ENCODE measurements around the gene TACC2. TPM values are rescaled to one million over a fixed set of nuclear protein-coding genes. Genes with fewer than 3 reads are reported as not detected.

The TACC2 gene
- total and polyA plus RNA-seq, 2 donors (not counting 3 experiments of a cell fraction or from before 2014, with no cell fraction given) = 14.4 to 46.2 TPM

- TF ChIP-seq FOS (IDR thresholded peaks at IDR 0.05; ENCODE audit: borderline replicate concordance, insufficient read depth, low read length) (no peak), MYC (IDR thresholded peaks at IDR 0.05; ENCODE audit: low read depth, low read length) (no peak), EZH2 (IDR thresholded peaks at IDR 0.05; ENCODE audit: borderline replicate concordance, low read depth, low read length, severe bottlenecking) (no peak)
- TF ChIP-seq, protein P1, sequence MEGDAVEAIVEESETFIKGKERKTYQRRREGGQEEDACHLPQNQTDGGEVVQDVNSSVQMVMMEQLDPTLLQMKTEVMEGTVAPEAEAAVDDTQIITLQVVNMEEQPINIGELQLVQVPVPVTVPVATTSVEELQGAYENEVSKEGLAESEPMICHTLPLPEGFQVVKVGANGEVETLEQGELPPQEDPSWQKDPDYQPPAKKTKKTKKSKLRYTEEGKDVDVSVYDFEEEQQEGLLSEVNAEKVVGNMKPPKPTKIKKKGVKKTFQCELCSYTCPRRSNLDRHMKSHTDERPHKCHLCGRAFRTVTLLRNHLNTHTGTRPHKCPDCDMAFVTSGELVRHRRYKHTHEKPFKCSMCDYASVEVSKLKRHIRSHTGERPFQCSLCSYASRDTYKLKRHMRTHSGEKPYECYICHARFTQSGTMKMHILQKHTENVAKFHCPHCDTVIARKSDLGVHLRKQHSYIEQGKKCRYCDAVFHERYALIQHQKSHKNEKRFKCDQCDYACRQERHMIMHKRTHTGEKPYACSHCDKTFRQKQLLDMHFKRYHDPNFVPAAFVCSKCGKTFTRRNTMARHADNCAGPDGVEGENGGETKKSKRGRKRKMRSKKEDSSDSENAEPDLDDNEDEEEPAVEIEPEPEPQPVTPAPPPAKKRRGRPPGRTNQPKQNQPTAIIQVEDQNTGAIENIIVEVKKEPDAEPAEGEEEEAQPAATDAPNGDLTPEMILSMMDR (IDR thresholded peaks at IDR 0.05; ENCODE audit: extremely low read depth in 1 of 2, insufficient read depth in 1 of 2, low read depth in 1 of 2, low read length in 2 of 2) = no peak
- TF ChIP-seq, protein P2, sequence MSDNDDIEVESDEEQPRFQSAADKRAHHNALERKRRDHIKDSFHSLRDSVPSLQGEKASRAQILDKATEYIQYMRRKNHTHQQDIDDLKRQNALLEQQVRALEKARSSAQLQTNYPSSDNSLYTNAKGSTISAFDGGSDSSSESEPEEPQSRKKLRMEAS (IDR thresholded peaks at IDR 0.05; ENCODE audit: insufficient read depth, insufficient read length) = no peak
- no peak for FAIRE-seq
These were observed 312.3 kb downstream of the TACC2 start for GRCh38 chr10:122301055-122301810.

More at GRCh38 chr10:122301055-122301810, 312.3 kb downstream of the TACC2 start:
- no peaks in the 10 kb centered on the region for H3K4me1 ChIP-seq (ENCODE audit: control insufficient read depth, extremely low read depth, insufficient read depth, low read length)
- H3K79me2 ChIP-seq (ENCODE audit: control insufficient read depth, insufficient read depth, low read length) = no peaks in the 10 kb centered on the region
- no TSS peak for BruUV-seq (replicated peaks)
- no peak overlapping the region for H3K9ac ChIP-seq (replicated peaks; ENCODE audit: extremely low read depth, insufficient read depth, low read length)
- peak overlapping the region; percentile 7 for H2AFZ ChIP-seq (ENCODE audit: low read depth, low read length)
- peak overlapping the region; percentile 20 for H3K27ac ChIP-seq (ENCODE audit: insufficient read depth, low read depth, low read length)
- H3K9me3 ChIP-seq (replicated peaks; ENCODE audit: control insufficient read depth, insufficient read depth, low read length) = no peaks in the 10 kb centered on the region
- no peaks in the 10 kb centered on the region for H3K27me3 ChIP-seq (ENCODE audit: control insufficient read depth in 2 of 2, insufficient read depth in 2 of 2, low read length in 2 of 2)
- no peak overlapping the region for H3K4me2 ChIP-seq (ENCODE audit: insufficient read depth, low read length)
- CTCF ChIA-PET = interaction anchor here (0.9 to 2.6 kb wide), 8 partner anchors 22 to 264 kb away, joined by 3 to 17 read pairs (median 4); partner anchors contain the start of gene BTBD16
- H3K9me1 ChIP-seq (replicated peaks; ENCODE audit: control insufficient read depth, extremely low read depth, insufficient read depth, low read length) = no peaks in the 10 kb centered on the region
- intact Hi-C loops (cut with micrococcal nuclease) = no loop called here
- dilution Hi-C loops (cut with MboI; ENCODE audit: extremely low pct_ligation_motif_present, low sequenced_read_pairs) = no loop called here
- peak; percentile 38 for DNase-seq (ENCODE audit: low read depth, low spot score)
- H3K36me3 ChIP-seq (ENCODE audit: control insufficient read depth in 2 of 2, extremely low read depth in 1 of 2, insufficient read depth in 2 of 2, low read length in 2 of 2) = no peaks in the 10 kb centered on the region
- POLR2A ChIA-PET = no interaction called here
- H3K4me3 ChIP-seq (replicated peaks in 1 of 3; ENCODE audit: insufficient read depth in 1 of 3, low read depth in 1 of 3, low read length in 3 of 3) = no peak overlapping the region
- no peaks in the 10 kb centered on the region for H4K20me1 ChIP-seq (replicated peaks; ENCODE audit: control insufficient read depth, extremely low read depth, insufficient read depth, low read length)
